Activated CD4-positive, alpha-beta T cell treated with anti-CD3 and anti-CD28 coated beads, Interleukin-2, amount 50 U/mL, for 24 hours (primary cell): ENCODE results near the gene CEP192.

Source experiments
- DNase-seq, 2 donors: peaks; one replicate each; pipeline ENCODE4 v3.0.0-alpha.2; 2020; ENCODE audit warnings: low read depth in 1 of 2, low spot score in 1 of 2

The CEP192 gene

DNA sequence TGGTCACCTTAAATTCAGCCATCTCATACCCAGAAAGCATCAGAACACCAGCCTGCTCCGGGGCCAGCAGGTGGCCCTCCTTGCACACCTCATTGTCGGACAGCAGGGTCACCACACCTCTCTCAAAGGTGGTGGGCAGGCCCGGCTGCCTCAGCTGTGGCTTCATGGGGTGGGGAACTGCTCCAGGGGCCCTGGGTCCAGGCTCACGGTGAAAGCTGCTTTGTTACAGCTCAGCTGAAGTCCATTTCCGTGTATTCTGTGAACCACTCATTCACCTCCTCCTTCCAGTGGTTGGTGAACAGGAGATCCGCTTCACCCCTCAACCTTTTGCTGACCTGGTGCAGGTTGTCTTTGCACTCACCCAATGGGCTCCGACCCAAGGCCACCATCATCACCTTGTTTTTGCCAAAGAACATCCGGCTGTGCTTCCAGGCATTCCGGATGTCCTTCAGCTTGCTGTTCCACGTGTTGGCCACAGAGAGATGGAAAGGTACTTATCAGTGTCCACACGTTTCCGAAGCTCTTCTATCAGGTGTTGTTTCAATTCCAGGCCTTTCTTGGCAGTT, 148.8 kb downstream of the CEP192 start:
- no peak for DNase-seq

- DNase-seq = no peak
These were observed 150.0 kb downstream of the CEP192 start for GRCh38 chr18:13141209-13141608.

- DNase-seq = no peak
These were observed 154.6 kb downstream of the CEP192 start for GRCh38 chr18:13145636-13146190.

DNA sequence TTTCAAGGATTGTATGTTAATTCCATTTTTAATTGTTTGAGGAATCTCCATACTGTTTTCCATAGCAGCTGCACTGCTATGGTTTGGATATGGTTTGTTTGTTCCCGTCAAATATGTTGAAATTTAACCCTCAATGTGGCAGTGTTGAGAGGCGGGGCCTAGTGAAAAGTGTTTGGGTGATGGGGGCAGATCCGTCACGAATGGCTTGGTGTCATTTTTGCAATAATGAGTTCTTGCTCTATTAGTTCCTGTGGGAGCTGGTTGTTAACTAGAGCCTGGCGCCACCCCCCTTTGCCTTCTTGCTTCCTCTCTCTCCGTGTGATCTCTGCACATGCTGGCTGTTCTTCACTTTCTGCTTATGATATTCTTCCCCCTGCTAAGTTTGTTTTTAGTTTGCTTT, 156.0 kb downstream of the CEP192 start:
- no peak for DNase-seq

- DNase-seq = no peak
These were observed 160.5 kb downstream of the CEP192 start for GRCh38 chr18:13151656-13152055.

DNA sequence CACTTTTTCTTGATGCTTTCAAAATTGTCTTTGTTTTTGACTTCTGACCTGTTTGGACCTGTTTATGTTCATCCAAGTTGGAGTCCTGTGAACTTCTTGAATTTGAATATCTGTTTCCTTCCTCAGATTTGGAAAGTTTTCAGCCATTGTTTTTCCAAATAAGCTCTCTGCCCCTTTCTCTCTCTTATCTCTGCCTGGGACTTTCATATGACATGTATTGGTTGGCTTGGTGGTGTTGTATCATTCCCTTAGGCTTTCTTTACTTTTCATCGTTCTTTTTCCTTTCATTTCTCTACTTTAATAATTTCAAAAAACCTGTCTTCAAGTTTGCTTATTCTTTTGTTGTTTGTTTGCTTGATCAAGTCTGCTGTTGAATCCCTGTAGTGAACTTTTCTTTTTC, 167.3 kb downstream of the CEP192 start:
- DNase-seq = no peak

GRCh38 chr18:13159579-13159978, 168.4 kb downstream of the CEP192 start:
- peak in 1 of 2 donors; percentile 36 for DNase-seq

- no peak for DNase-seq
These were observed 170.2 kb downstream of the CEP192 start for GRCh38 chr18:13161276-13161899.

- no peak for DNase-seq
These were observed 172.2 kb downstream of the CEP192 start for GRCh38 chr18:13163167-13163927.

DNA sequence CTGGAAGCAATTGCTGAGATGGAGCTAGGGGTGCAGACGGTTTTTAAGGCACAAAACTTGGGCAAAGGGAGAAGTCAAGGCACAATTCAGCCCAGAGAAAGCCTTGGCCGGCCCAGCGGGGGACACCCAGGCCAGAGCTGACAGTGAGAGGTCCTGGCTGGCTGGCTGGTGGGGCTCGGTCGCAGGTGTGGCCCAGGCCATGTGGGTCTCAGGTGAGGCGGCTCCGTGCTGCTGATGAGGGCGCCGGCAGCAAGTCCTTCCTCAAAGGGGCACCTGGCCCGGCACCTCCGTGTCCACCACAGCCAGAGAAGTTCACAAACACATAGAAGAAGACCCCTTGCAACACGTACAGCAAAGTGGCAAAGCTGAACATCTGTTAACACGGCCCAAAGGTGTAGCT, 173.2 kb downstream of the CEP192 start:
- no peak for DNase-seq

DNA sequence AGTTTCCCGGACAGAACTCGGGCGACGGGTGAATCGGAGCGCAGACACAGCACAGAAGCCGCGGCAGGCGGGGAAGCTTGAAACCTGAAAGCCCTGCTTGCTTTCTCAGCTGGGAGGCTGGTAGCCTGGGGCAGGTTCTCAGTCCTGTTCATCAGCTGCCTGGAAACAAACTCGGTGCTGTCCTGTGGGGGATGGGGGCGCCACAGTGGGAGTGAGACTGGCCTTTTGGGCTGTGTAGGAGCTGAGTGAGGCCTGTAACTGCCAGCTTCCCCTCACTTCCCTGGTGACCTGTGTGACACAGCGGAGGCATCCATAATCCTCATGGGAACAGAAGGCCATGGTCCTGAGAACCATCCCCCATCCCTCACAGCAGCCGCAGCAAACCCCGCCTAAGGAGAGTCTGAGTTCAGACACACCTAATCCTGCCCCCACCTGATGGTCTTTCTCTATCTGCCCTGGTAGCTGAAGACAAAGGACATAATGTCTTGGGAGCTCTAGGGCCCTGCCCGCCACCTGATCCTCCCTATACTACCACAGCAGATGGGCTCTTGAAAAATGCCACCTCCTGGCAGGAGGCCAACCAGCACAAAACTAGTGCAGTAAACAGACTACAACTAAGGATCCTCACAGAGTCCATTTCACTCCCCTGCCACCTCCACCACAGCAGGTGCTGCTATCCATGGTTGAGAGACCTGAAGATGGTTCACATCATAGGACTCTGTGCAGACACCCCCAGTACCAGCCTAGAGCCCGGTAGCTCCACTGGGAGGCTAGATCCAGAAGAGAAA, 174.7 kb downstream of the CEP192 start:
- no peak for DNase-seq

GRCh38 chr18:13173578-13174145, 182.5 kb downstream of the CEP192 start:
- no peak for DNase-seq
